K562 (cell line): ENCODE data around the gene ZKSCAN4. TPM values are rescaled to one million over a fixed set of nuclear protein-coding genes. Genes with fewer than 3 reads are reported as not detected.

Source experiments
- ADNP ChIP-seq: fragments of 200-800 bp; sonication (Bioruptor generic); IDR thresholded peaks from 2 replicates; pipeline ENCODE4 v1.6.1; 2016; ENCODE audit warnings: missing genetic modification characterization, missing compliant biosample characterization
- CREB1 ChIP-seq, 2 experiments: sonication (generic) in 1 of 2; formaldehyde crosslinking in 1 of 2; IDR thresholded peaks; 2 replicates each; pipeline versions ENCODE4 v1.6.1 to v1.8.0; 2012 to 2022; ENCODE audit warnings: inconsistent platforms in 1 of 2, mild to moderate bottlenecking in 1 of 2, missing genetic modification reagents in 1 of 2, moderate library complexity in 1 of 2
- E2F3 ChIP-seq: fragments of 250-450 bp; sonication (Bioruptor Pico); IDR thresholded peaks from 2 replicates; pipeline ENCODE4 v1.4.0; 2020; ENCODE audit warnings: mild to moderate bottlenecking
- FOSL1 ChIP-seq: fragments of 200-800 bp; sonication (Bioruptor generic); conservative IDR thresholded peaks from 2 replicates; pipeline ENCODE4 v1.6.1; 2016; ENCODE audit warnings: missing genetic modification characterization, missing compliant biosample characterization
- FOXK1 ChIP-seq: sonication (generic); formaldehyde crosslinking; IDR thresholded peaks from 2 replicates; pipeline ENCODE4 v1.8.0; 2022; ENCODE audit warnings: missing genetic modification reagents, mild to moderate bottlenecking, borderline replicate concordance
- GABPB1 ChIP-seq: sonication (generic); formaldehyde crosslinking; IDR thresholded peaks from 2 replicates; pipeline ENCODE4 v1.8.0; 2022; ENCODE audit warnings: mild to moderate bottlenecking, missing genetic modification reagents
- GABPB2 ChIP-seq: fragments of 250-450 bp; sonication (Bioruptor Pico); conservative IDR thresholded peaks from 2 replicates; pipeline ENCODE4 v1.5.1; 2021; ENCODE audit warnings: mild to moderate bottlenecking
- HMGN3 ChIP-seq: IDR thresholded peaks from 2 replicates; pipeline ENCODE4 v1.6.1; 2011; ENCODE audit warnings: borderline replicate concordance, low read depth, mild to moderate bottlenecking, mixed read lengths, low read length; ENCODE audit not compliant: insufficient read length; ENCODE audit errors: extremely low read depth
- KDM4B ChIP-seq, 2 experiments: fragments of 450-650 bp in 1 of 2; sonication (generic) in 1 of 2; IDR thresholded peaks; 2 replicates each; pipeline ENCODE4 v1.6.1; 2016 to 2017; ENCODE audit warnings: borderline replicate concordance in 2 of 2, antibody characterized with exemption in 1 of 2, low read depth in 1 of 2, mild to moderate bottlenecking in 1 of 2
- MTA3 ChIP-seq: fragments of 450-650 bp; formaldehyde crosslinking; IDR thresholded peaks from 2 replicates; pipeline ENCODE4 v1.6.1; 2017; ENCODE audit warnings: mild to moderate bottlenecking, borderline replicate concordance
- MYBL2 ChIP-seq, 2 experiments: fragments of 450-650 bp in 1 of 2; sonication (generic) in 1 of 2; formaldehyde crosslinking in 1 of 2; IDR thresholded peaks; 2 replicates each; pipeline versions ENCODE4 v1.6.1 to v1.8.1; 2017 to 2022; ENCODE audit warnings: borderline replicate concordance in 1 of 2, inconsistent platforms in 1 of 2, low read depth in 1 of 2, mild to moderate bottlenecking in 1 of 2, missing genetic modification reagents in 1 of 2, moderate library complexity in 1 of 2
- NELFE ChIP-seq: IDR thresholded peaks from 2 replicates; pipeline ENCODE4 v1.6.1; 2011; ENCODE audit warnings: mild to moderate bottlenecking; ENCODE audit not compliant: insufficient read depth, insufficient read length
- POLR2AphosphoS5 ChIP-seq: IDR thresholded peaks from 2 replicates; pipeline ENCODE4 v1.6.1; 2011; ENCODE audit warnings: mild to moderate bottlenecking, low read depth, low read length, moderate library complexity; ENCODE audit not compliant: control insufficient read depth, insufficient read depth
- RBM17 ChIP-seq: fragments of 200-400 bp; formaldehyde crosslinking; IDR thresholded peaks from 2 replicates; pipeline ENCODE4 v1.6.1; 2017; ENCODE audit warnings: low read depth, mild to moderate bottlenecking, low read length, borderline replicate concordance
- RBM25 ChIP-seq: fragments of 200-400 bp; formaldehyde crosslinking; IDR thresholded peaks from 2 replicates; pipeline ENCODE4 v1.6.1; 2018; ENCODE audit warnings: low read length, low read depth, moderate library complexity; ENCODE audit not compliant: severe bottlenecking
- RCOR1 ChIP-seq, 2 experiments: IDR thresholded peaks; 2 replicates each; pipeline ENCODE4 v1.6.1; 2012; ENCODE audit warnings: low read depth in 2 of 2, low read length in 2 of 2, borderline replicate concordance in 1 of 2, improper control_type of control experiment in 1 of 2
- RNF2 ChIP-seq: sonication (generic); IDR thresholded peaks from 2 replicates; pipeline ENCODE4 v1.6.1; 2016
- SMARCC2 ChIP-seq: fragments of 450-650 bp; IDR thresholded peaks from 2 replicates; pipeline ENCODE4 v1.6.1; 2017; ENCODE audit warnings: antibody characterized with exemption, moderate library complexity, mild to moderate bottlenecking, low read depth
- SMC3 ChIP-seq: conservative IDR thresholded peaks from 2 replicates; pipeline ENCODE4 v1.6.1; 2011; ENCODE audit warnings: low read depth, low read length, improper control_type of control experiment; ENCODE audit not compliant: insufficient read depth
- SP2 ChIP-seq: IDR thresholded peaks from 2 replicates; pipeline ENCODE4 v1.6.1; 2011; ENCODE audit warnings: mild to moderate bottlenecking, low read depth, low read length, moderate library complexity; ENCODE audit not compliant: poor library complexity, severe bottlenecking; ENCODE audit errors: extremely low read depth
- SRSF7 ChIP-seq: fragments of 200-400 bp; formaldehyde crosslinking; optimal IDR thresholded peaks from 2 replicates; pipeline ENCODE3; 2017; ENCODE audit warnings: mild to moderate bottlenecking, low read depth, low read length
- TEAD1 ChIP-seq, 2 experiments: fragments of 450-650 bp in 1 of 2; sonication (generic) in 1 of 2; formaldehyde crosslinking; IDR thresholded peaks; 2 replicates each; pipeline versions ENCODE4 v1.4.0 to v1.8.0; 2020 to 2022; ENCODE audit warnings: mild to moderate bottlenecking in 2 of 2, missing genetic modification reagents in 1 of 2
- ZFX ChIP-seq: sonication (generic); formaldehyde crosslinking; IDR thresholded peaks from 2 replicates; pipeline ENCODE4 v1.8.0; 2022; ENCODE audit warnings: mild to moderate bottlenecking, missing genetic modification reagents, moderate library complexity
- ZNF3 ChIP-seq: fragments of 250-450 bp; sonication (Bioruptor Pico); IDR thresholded peaks from 2 replicates; pipeline ENCODE4 v1.5.0; 2021; ENCODE audit warnings: mild to moderate bottlenecking, moderate library complexity
- ZNF512 ChIP-seq: IDR thresholded peaks from 2 replicates; pipeline ENCODE4 v1.6.1; 2016; ENCODE audit warnings: missing genetic modification characterization, missing compliant biosample characterization
- ZNF583 ChIP-seq: fragments of 250-450 bp; sonication (Bioruptor Pico); IDR thresholded peaks from 2 replicates; pipeline ENCODE4 v1.4.0; 2020
- polyA plus RNA-seq, 8 experiments: library from polyadenylated mRNA; depleted of rRNA in 4 of 8; stranded (reverse) in 5 of 8; unstranded in 3 of 8; fragments of >200 nt; fragmentation: Nextera tagmentation in 2 of 8; fragmentation: Illumina TruSeq in 1 of 8; extraction: Ambion mirVana in 2 of 8; extraction: Trizol in 1 of 8; gene quantifications; 2 replicates each; pipeline versions ENCODE4 v1.2.1 to v1.2.3, GENCODE V29; 2011 to 2014; ENCODE audit warnings: inconsistent platforms in 1 of 8, missing spikeins in 1 of 8
- total RNA-seq, 7 experiments: library from RNA; depleted of rRNA in 6 of 7; stranded (reverse); fragments of >200 nt in 6 of 7; fragmentation: Illumina TruSeq in 2 of 7; extraction: Trizol in 2 of 7; gene quantifications; 2 replicates each; pipeline versions ENCODE4 v1.2.1 to v1.2.3, GENCODE V29; 2011 to 2021; ENCODE audit warnings: low replicate concordance in 1 of 7

Gene ZKSCAN4
- total and polyA plus RNA-seq, 9 of the 15 experiments (the other 6 are each of a cell fraction or from before 2014, with no cell fraction given) = 1.2 to 5.3 (median 4.7) TPM

- TF ChIP-seq SP2 = peak; percentile 98
- TF ChIP-seq E2F3 (CRISPR knock-in tag) = no peak; the same call in 1 of the 2 replicates
- no peak for TF ChIP-seq HMGN3
- TF ChIP-seq SRSF7 = no peak
- TF ChIP-seq SMC3 = 0 out of 2 replicates have a peak, but pooled peaks have one; percentile 10
- no peak for TF ChIP-seq ZNF512 (tag)
- no peak; a peak in 1 of 4 replicates for TF ChIP-seq TEAD1 (CRISPR knock-in tag; IDR thresholded peaks at IDR 0.05)
- TF ChIP-seq ZNF3 = no peak
- peak; percentile 17; the same call in 1 of the 2 replicates for TF ChIP-seq SMARCC2
- no peak for TF ChIP-seq RNF2
- peak; percentile 63; the same call in 1 of the 2 replicates for TF ChIP-seq POLR2AphosphoS5
- peak; percentile 83 for TF ChIP-seq MTA3
- peak in 1 of 2 experiments; percentile 92; a peak in 2 of 4 replicates for TF ChIP-seq KDM4B (IDR thresholded peaks at IDR 0.05; ENCODE audit: borderline replicate concordance in 2 of 2, low read depth in 1 of 2)
- no peak for TF ChIP-seq CREB1 (IDR thresholded peaks at IDR 0.05)
- no peak for TF ChIP-seq CREB1 (CRISPR knock-in tag; IDR thresholded peaks at IDR 0.05)
- TF ChIP-seq RBM17 = no peak
- no peak for TF ChIP-seq NELFE
- TF ChIP-seq GABPB2 (CRISPR knock-in tag) = no peak
- TF ChIP-seq ZNF583 (CRISPR knock-in tag) = peak; percentile 29; the same call in 1 of the 2 replicates
- no peak for TF ChIP-seq MYBL2 (IDR thresholded peaks at IDR 0.05; ENCODE audit: low read depth)
- TF ChIP-seq MYBL2 (CRISPR knock-in tag; IDR thresholded peaks at IDR 0.05; ENCODE audit: borderline replicate concordance) = no peak
- peak; percentile 51 for TF ChIP-seq ZFX
- no peak for TF ChIP-seq RBM25
- TF ChIP-seq GABPB1 = peak; percentile 96
- TF ChIP-seq ADNP = no peak
- TF ChIP-seq FOXK1 (CRISPR knock-in tag) = no peak
- TF ChIP-seq FOSL1 = no peak
- TF ChIP-seq RCOR1 (IDR thresholded peaks at IDR 0.05; ENCODE audit: borderline replicate concordance in 1 of 2, low read depth in 2 of 2, low read length in 2 of 2) = no peak
Observed at GRCh38 chr6:28252009-28252975, at the start of gene ZKSCAN4 (continued).
